Central memory CD8-positive, alpha-beta T cell (primary cell): ENCODE results near the gene PPARA.
A peak's percentile ranks its signal among the peaks of the same experiment; 100 is the strongest.

ENCODE experiments used
- ATAC-seq: fragments of 150-1000 bp; cut with Tn5 transposase; replicated peaks from 2 replicates; pipeline ENCODE4 v1.10.0; 2022; ENCODE audit warnings: mild to moderate bottlenecking, moderate FRiP score, moderate number of reproducible peaks; ENCODE audit not compliant: poor library complexity, severe bottlenecking; ENCODE audit errors: extremely low read depth
- DNase-seq, 2 donors: peaks; one replicate each; pipeline ENCODE4 v3.0.0; 2021; ENCODE audit warnings: low spot score in 2 of 2
- H3K27ac Mint-ChIP-seq: one replicate; pipeline ENCODE4 v1.8.0; 2022; ENCODE audit warnings: low read depth, mild to moderate bottlenecking, moderate library complexity, mixed read lengths
- H3K27me3 Mint-ChIP-seq: one replicate; pipeline ENCODE4 v1.8.0; 2022; ENCODE audit warnings: mixed read lengths
- H3K36me3 Mint-ChIP-seq: one replicate; pipeline ENCODE4 v1.8.0; 2022; ENCODE audit warnings: mild to moderate bottlenecking, moderate library complexity, mixed read lengths; ENCODE audit not compliant: insufficient read depth
- H3K4me1 Mint-ChIP-seq: one replicate; pipeline ENCODE4 v1.8.0; 2022; ENCODE audit warnings: mixed read lengths
- H3K4me3 Mint-ChIP-seq: one replicate; pipeline ENCODE4 v1.8.0; 2022; ENCODE audit warnings: mild to moderate bottlenecking, moderate library complexity, mixed read lengths
- H3K9me3 Mint-ChIP-seq: one replicate; pipeline ENCODE4 v1.8.0; 2022; ENCODE audit warnings: mixed read lengths

The PPARA gene

DNA sequence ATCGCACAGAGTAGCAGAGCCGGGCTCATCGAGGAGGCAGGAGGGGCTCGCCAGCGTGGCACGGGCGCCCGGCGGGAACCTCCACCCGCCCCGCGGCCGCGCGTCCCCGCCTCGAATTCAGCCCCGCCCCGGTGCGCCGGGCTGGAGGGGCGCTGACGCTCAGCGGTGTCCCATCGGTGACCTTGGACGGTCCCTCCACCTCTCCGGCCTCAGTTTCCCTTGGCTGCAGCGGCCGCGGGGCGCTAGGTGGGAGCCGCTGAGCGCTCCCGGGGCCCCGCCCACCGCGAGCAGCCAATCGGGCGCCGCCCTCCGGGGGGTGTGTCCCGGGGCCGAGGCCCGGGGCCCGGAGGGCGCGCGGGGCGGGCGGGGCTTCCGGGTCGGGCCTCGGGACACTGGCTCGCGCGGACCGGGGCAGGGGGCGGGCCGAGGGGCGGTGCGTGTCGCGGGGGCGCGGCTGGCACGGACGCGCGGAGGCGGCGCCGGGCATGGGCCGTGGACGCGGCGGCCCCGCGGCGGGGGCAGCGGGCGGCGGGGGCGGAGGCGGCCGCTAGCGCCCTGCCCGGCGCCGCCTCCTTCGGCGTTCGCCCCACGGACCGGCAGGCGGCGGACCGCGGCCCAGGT, at the start of gene PPARA:
TSS of gene PPARA (plus strand) at position 493 of the 621 bp plus-strand sequence. CDS start 47,858 bp downstream, outside the sequence.
- H3K9me3 Mint-ChIP-seq, result no peaks in the 10 kb centered on the region
- H3K4me1 Mint-ChIP-seq, result peaks cover 17% of the 10 kb centered on the region
- peaks cover 8% of the 10 kb centered on the region for H3K36me3 Mint-ChIP-seq
- DNase-seq (peak; percentile 65 to 73), ATAC-seq (peak; percentile 50)
- H3K27me3 Mint-ChIP-seq, result no peaks in the 10 kb centered on the region
- H3K27ac Mint-ChIP-seq, result peak within 1 kb of the TSS; percentile 38
- H3K4me3 Mint-ChIP-seq, result peak within 1 kb of the TSS; percentile 74

DNA sequence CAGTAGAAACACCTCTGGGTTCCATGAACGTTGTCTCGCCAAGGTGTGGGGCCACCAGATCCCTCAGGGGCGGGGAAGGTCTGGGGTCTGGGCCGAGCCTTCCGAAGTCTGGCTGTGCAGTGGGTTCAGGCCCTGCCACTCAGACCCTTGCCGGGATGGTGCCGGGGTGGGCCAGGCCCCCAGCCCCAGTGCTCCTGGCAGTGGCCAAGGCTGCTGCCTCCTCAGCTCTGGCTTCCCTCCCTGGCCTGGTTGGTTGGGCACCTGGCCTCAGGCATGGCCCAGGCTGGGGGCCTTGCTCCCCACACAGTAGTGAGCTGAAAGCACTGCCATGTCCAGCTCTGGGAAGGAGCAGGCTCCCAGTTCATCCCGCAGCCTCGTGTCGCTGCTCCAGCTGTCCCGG, 48.2 kb upstream of the PPARA start:
- Mint-ChIP-seq H3K36me3 (peaks cover 3% of the 10 kb centered on the region), H3K4me1 (no peaks in the 10 kb centered on the region), H3K27ac (peak overlapping the region; percentile 35), H3K9me3 (no peaks in the 10 kb centered on the region), H3K27me3 (no peaks in the 10 kb centered on the region), H3K4me3 (no peak overlapping the region)
- ATAC-seq (no peak), DNase-seq (no peak)

DNA sequence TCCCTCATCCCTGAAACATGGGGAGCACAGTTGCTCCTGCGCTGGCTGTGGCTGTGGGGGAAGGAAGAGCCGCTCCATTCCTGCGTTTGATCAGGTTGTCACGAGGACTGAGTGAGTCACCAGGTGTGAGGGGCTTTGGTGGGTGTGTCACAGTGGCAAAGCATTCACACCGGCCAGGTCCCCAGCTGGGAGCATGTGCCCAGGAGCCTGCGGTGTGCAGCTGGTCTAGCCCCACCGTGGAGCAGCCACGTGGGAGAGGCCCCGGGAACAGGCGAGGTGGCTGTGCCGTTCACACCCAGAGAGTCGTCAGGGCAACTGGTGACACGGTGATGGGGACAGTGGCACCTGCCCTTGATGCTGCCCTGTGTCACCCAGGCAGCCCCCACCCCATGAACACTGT, 47.6 kb upstream of the PPARA start:
- no peaks in the 10 kb centered on the region for H3K4me1 Mint-ChIP-seq
- H3K27ac Mint-ChIP-seq, result peak overlapping the region; percentile 35
- no peak overlapping the region for H3K4me3 Mint-ChIP-seq
- peaks cover 3% of the 10 kb centered on the region for H3K36me3 Mint-ChIP-seq
- no peaks in the 10 kb centered on the region for H3K9me3 Mint-ChIP-seq
- ATAC-seq (no peak), DNase-seq (no peak)
- no peaks in the 10 kb centered on the region for H3K27me3 Mint-ChIP-seq

DNA sequence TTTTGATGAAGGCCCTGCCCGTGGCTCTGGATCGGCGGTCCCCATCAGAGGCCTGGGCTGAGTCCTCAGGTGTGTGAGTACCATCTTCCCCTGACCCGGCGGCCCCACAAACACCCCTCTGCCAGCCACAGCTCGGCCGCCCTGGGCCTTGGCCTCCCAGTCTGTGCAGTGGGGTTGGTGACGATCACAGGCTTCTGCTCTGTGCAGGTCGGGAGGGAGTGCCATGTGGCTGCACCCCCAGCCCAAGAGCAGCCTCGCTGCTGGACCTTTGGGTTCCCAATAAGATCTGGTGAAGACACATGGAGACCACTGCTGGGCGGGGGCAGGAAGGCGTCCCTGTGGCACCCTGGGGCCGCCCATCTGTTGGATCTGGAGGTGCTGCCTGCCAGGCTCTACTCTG, 47.1 kb upstream of the PPARA start:
- ATAC-seq (no peak), DNase-seq (no peak)
- Mint-ChIP-seq H3K36me3 (peaks cover 3% of the 10 kb centered on the region), H3K27ac (no peak overlapping the region), H3K9me3 (no peaks in the 10 kb centered on the region), H3K27me3 (no peaks in the 10 kb centered on the region), H3K4me1 (no peaks in the 10 kb centered on the region), H3K4me3 (no peak overlapping the region)

DNA sequence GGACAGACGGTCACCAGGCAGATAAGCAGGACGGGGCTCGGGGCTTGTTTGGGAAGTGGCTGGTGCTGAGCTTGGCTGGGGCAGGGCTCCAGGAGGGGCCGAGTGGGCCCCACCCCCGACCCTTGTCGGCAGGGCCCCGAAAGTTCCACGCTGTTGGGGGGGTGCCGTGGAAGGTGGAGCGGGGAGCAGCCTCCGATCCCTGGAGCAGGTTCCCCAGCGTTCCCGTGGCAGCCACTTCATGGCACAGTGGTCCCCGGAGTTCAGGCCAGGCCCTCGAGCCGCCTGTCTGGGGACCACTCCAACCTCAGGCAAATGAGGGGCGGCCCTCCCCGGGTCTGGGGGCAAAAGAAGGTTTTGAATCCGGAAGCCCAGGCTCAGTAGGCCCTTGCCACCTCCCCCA, 46.7 kb upstream of the PPARA start:
- Mint-ChIP-seq H3K27me3 (no peaks in the 10 kb centered on the region), H3K36me3 (peaks cover 4% of the 10 kb centered on the region), H3K9me3 (no peaks in the 10 kb centered on the region), H3K27ac (no peak overlapping the region), H3K4me1 (no peaks in the 10 kb centered on the region), H3K4me3 (no peak overlapping the region)
- DNase-seq (no peak), ATAC-seq (no peak)

DNA sequence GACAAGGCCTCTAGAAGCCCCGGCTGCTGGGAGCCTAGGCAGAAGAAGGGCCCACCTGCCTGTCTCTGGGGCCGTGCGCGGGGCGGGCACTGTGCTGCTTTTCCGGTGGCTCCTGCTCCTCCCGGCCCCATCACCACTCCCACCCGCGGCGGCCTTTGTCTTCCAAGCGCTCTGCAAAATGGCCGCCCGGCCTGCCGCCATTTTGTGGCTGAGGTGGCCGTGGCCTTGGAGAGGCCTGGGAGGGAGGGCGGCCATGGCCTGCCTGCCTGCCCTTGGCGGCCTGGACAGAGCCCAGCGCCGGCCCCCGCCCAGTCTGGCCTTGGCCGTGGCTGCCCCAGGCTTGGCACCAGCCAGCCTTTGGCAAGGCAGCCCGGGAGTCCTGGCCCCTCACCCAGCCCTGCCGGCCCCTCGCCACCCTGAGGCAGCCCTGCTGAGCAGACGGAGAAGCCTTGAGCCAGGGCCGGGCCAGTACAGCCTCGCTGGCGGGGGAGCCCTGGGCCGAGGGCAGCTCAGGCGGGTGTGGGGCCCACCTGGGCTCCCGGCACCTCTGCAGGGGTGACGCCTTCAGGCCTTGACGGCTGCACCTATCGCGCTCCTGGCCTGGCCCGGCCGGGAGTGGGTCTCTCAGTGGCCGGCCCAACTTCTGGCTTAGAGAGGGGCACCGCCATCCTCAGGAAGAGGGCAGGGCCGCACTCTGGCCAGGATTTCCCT, 46.0 kb upstream of the PPARA start:
- no peaks in the 10 kb centered on the region for H3K4me1 Mint-ChIP-seq
- no peak overlapping the region for H3K4me3 Mint-ChIP-seq
- ATAC-seq (no peak), DNase-seq (no peak)
- H3K36me3 Mint-ChIP-seq, result peaks cover 4% of the 10 kb centered on the region
- no peaks in the 10 kb centered on the region for H3K9me3 Mint-ChIP-seq
- H3K27me3 Mint-ChIP-seq, result no peaks in the 10 kb centered on the region
- no peak overlapping the region for H3K27ac Mint-ChIP-seq

DNA sequence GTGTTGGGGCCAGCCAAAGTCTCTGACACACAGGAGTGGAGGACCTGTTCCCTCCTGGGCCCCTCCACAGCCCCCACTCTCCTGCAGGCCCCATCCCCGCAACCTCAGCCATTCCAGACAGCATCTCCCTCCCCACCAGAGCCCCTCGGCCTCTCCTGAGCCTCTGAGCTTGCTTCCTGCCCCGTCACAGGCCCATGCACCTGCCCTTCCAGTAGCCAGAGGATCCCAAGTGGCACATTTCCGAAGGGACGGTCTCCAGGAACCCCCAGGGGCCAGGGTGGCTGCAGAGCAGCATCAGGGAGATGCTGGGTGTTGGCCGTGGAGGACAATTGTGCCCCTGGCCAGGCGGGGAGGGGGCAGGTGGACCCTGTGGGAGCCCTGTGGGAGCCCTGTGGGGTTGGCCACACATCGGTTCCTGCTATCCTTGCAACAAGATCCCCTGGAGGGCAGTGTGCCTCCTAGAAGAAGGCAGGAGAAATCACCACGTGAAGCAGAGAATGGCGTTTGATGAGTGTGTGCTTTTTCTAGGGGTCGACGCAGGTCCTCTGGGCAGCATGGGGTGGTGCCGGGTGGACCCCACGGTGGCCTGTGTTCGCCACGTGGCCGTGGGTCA, 45.3 kb upstream of the PPARA start:
- Mint-ChIP-seq H3K27ac (no peak overlapping the region), H3K27me3 (no peaks in the 10 kb centered on the region), H3K36me3 (peaks cover 5% of the 10 kb centered on the region), H3K4me3 (no peak overlapping the region), H3K4me1 (no peaks in the 10 kb centered on the region), H3K9me3 (no peaks in the 10 kb centered on the region)
- DNase-seq (no peak), ATAC-seq (no peak)

DNA sequence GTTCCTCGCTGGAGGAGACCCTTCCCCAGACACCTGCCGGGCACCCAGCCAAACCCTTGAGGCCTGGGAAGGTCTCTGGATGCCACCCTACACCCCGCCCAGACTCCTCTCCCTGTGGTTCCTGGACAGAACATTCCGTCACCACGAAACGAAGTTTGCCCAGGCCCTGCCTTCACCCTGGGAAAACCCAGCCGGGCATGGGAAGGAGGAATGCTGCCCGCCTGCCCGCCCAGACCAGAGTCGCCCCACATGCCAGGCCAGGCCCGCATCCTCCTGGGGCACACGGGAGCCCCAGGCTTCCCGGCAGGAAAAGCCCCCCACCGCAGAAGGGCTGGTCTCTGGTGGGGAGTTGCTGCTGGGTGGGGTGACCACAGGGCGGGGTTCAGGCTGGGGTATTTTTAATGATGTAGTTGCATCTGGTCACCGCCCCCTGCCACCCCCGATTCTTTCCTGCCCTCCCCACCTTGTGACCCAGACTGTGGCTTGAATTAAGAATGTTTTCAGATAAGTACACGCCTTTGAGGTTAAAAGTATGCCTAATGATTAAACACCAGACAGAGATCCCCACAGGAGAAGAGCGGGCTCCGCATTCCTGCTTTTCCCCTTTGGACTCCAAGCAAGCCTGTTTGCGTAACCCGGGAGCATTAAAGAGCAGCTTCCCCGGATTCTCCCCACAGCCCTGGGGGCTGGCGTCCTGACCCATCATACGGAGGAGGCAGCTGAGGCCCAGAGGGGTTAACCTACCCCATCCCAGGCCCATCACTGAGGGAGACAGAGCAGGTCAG, 44.6 kb upstream of the PPARA start:
- Mint-ChIP-seq H3K4me3 (no peak overlapping the region), H3K27me3 (no peaks in the 10 kb centered on the region), H3K36me3 (peaks cover 4% of the 10 kb centered on the region), H3K4me1 (no peaks in the 10 kb centered on the region), H3K9me3 (no peaks in the 10 kb centered on the region), H3K27ac (no peak overlapping the region)
- ATAC-seq (no peak), DNase-seq (no peak)

DNA sequence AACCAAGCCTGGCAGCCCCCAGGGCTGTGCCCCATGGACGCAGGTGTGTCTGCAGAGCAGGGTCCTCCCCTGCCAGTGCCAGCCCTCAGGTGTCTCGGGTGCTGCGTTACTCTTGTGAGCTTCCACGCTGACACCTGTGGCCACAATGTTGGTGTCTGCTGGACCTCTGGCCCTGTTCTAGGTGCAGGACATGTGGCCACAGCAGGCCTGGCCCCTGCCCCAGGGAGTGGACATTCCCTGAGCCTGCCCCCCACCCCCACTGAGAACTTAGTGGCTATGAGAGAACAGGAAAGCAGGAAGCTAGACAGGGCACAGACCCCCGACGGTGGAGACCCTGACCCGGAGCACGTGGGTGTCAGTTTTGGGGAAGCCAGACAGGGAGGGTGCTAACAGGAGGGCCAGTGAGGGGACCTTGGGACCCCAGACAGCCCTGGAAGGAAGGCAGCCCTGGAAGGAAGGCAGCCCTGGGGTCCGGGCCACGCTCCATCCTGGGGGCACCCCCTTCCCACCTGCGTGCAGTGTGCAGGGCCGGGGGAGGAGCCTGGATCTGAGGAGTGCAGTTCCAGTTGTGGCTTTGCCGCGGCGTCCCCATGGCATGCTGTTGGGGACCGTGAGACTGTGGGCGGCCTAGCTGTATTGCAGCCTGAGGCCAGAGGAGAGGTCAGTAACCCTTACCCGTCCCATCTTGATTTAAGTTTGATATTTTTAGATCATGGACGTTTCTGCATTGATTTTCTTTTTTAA, 43.9 kb upstream of the PPARA start:
- no peak overlapping the region for H3K4me3 Mint-ChIP-seq
- no peaks in the 10 kb centered on the region for H3K4me1 Mint-ChIP-seq
- no peaks in the 10 kb centered on the region for H3K27me3 Mint-ChIP-seq
- H3K27ac Mint-ChIP-seq, result no peak overlapping the region
- ATAC-seq (no peak), DNase-seq (no peak)
- no peaks in the 10 kb centered on the region for H3K9me3 Mint-ChIP-seq
- H3K36me3 Mint-ChIP-seq, result peaks cover 4% of the 10 kb centered on the region

DNA sequence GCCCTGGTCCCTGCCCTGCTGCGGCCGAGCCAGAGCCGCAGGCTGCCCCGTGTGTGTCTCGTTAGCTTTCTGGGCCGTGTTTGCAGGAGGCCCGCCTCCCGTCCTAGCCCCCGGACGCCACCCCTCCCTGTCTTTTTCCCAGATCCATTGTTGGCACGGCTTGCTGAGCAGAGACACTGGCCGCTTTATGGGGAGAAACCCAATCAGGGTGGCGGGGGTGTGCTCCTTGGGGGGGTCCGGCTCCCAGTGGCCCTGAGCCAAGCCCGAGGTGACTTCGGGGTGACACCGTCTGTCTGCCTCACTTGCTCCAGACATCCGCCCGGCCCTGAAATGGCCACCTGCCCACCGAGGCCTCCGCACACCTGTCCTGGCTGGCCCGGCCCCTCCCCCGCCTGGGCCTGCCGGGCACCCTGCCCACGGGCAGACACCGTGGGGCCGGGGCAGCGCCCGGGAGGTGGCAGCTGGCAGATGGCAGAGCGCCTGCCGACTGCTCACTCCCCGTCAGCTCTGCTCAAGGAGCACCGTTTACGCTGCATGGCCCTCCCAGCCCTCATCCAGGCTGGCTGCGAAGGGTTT, 43.1 kb upstream of the PPARA start:
- DNase-seq, result no peak
- Mint-ChIP-seq H3K4me3 (no peak overlapping the region), H3K4me1 (no peaks in the 10 kb centered on the region), H3K27ac (no peak overlapping the region), H3K36me3 (peaks cover 7% of the 10 kb centered on the region), H3K27me3 (no peaks in the 10 kb centered on the region), H3K9me3 (no peaks in the 10 kb centered on the region)
- no peak for ATAC-seq

DNA sequence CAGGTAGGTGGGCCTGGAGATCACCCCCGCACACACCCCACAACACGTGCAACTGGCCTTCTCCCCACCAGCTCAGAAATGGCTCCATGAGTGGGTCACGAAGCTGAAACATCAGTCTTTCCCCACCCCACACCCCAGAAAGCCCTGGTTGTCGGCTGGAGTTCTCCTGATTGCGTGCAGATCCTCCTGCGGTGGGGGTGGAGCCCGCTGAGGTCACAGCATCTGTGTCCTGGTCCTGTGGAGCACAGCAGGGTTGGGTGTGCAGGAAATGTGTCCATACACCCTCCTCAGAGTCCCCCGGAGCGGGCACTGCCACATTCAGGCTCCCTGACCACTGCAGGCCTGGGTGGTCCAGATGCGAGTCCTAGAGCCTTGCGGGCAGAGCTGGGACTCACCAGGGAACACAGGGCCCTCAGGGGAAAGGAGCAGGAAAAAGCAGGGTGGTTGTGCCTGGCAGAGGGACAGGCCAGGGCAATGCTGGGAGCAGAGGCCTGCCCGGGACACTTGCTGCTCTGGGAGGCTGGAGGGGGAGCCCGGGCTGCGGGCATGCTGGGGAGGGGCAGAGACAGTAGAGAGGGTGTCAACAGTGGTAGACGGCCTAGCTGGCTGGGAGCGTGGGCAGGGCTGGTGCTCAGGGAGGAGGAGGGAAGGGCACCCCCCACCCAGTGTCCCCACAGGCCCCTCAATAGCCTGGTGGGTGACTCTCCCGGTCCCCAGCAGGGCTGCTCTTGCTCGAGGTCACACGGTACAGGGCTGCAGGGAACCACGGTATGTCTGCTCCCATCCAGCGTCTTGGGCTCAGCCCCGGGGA, 42.4 kb upstream of the PPARA start:
- H3K4me1 Mint-ChIP-seq, result no peaks in the 10 kb centered on the region

More for the DNA sequence above, 42.4 kb upstream of the PPARA start:
- Mint-ChIP-seq H3K4me3 (no peak overlapping the region), H3K9me3 (no peaks in the 10 kb centered on the region), H3K27me3 (no peaks in the 10 kb centered on the region), H3K36me3 (peaks cover 6% of the 10 kb centered on the region), H3K27ac (no peak overlapping the region)
- DNase-seq, result no peak
- ATAC-seq, result no peak
